Fibroblast of lung (primary cell): Measurements from ENCODE around the gene NRROS.

Source experiments
- CTCF ChIP-seq, 2 donors: IDR thresholded peaks in 1 of 2; conservative IDR thresholded peaks in 1 of 2; 1 replicate in 1 of 2; 2 replicates in 1 of 2; pipeline ENCODE4 v1.5.1; 2011 to 2012; ENCODE audit warnings: low read length in 2 of 2, control low read depth in 1 of 2, inconsistent platforms in 1 of 2, low read depth in 1 of 2, mild to moderate bottlenecking in 1 of 2
- EZH2 ChIP-seq: IDR thresholded peaks from 2 replicates; pipeline ENCODE4 v1.5.1; 2012; ENCODE audit warnings: low read length, control low read depth, mild to moderate bottlenecking; ENCODE audit errors: missing control alignments

- TF ChIP-seq CTCF (conservative IDR thresholded peaks at IDR 0.05 in 1 of 2, IDR thresholded peaks at IDR 0.05 in 1 of 2; ENCODE audit: low read depth in 1 of 2, low read length in 2 of 2), result no peak
- no peak for TF ChIP-seq EZH2
Measured at GRCh38 chr3:196708467-196708866, 69.0 kb downstream of the NRROS start.
